Measurements from ENCODE around the gene EBF4.

EBF4 gene

GRCh38 chr20:2692036-2692885 is at the start of gene EBF4:
TSS of gene EBF4 (plus strand) at chr20:2692780. CDS start at chr20:2693646, 866 bp downstream.
- H3K4me1 ChIP-seq (ENCODE audit: low read length) = peaks cover 7% of the 10 kb centered on the region; the same call in 1 of the 2 replicates
- TF ChIP-seq EZH2phosphoT487 (IDR thresholded peaks at IDR 0.05; ENCODE audit: low read depth) = no peak
- TF ChIP-seq CTCF (IDR thresholded peaks at IDR 0.05; ENCODE audit: low read depth, low read length) = no peak
- no peak within 1 kb of the TSS for H2AFZ ChIP-seq (ENCODE audit: low read depth, low read length)
- no peaks in the 10 kb centered on the region for H3K36me3 ChIP-seq (replicated peaks; ENCODE audit: low read depth, low read length)
- no peak within 1 kb of the TSS for H3K9ac ChIP-seq (ENCODE audit: low read length)
- no peaks in the 10 kb centered on the region for H3K9me3 ChIP-seq (ENCODE audit: insufficient read depth, low read length)
- peak within 1 kb of the TSS; percentile 61 for H3K4me3 ChIP-seq (ENCODE audit: low read length)
- no peaks in the 10 kb centered on the region for H3K79me2 ChIP-seq (ENCODE audit: low read length)
- H3K27ac ChIP-seq (ENCODE audit: low read length) = no peak within 1 kb of the TSS
- no peaks in the 10 kb centered on the region for H4K20me1 ChIP-seq (ENCODE audit: insufficient read depth, low read length)
- H3K4me2 ChIP-seq (ENCODE audit: low read length) = peak within 1 kb of the TSS; percentile 47; the same call in 1 of the 2 replicates
- peaks cover 12% of the 10 kb centered on the region; the same call in 1 of the 2 replicates for H3K27me3 ChIP-seq (ENCODE audit: low read depth, low read length)

- no peak for TF ChIP-seq CTCF (IDR thresholded peaks at IDR 0.05; ENCODE audit: low read depth, low read length)
- no peak for TF ChIP-seq EZH2phosphoT487 (IDR thresholded peaks at IDR 0.05; ENCODE audit: low read depth)
- H3K9me3 ChIP-seq (ENCODE audit: insufficient read depth, low read length) = no peaks in the 10 kb centered on the region
- H3K4me3 ChIP-seq (ENCODE audit: low read length) = no peak overlapping the region
- H3K4me2 ChIP-seq (ENCODE audit: low read length) = no peak overlapping the region
- H3K36me3 ChIP-seq (replicated peaks; ENCODE audit: low read depth, low read length) = peaks cover 13% of the 10 kb centered on the region
- H3K79me2 ChIP-seq (ENCODE audit: low read length) = no peaks in the 10 kb centered on the region
- H3K27ac ChIP-seq (ENCODE audit: low read length) = no peak overlapping the region
- H3K9ac ChIP-seq (ENCODE audit: low read length) = no peak overlapping the region
- H4K20me1 ChIP-seq (ENCODE audit: insufficient read depth, low read length) = no peaks in the 10 kb centered on the region
- no peak overlapping the region for H2AFZ ChIP-seq (ENCODE audit: low read depth, low read length)
- H3K4me1 ChIP-seq (ENCODE audit: low read length) = no peaks in the 10 kb centered on the region
- no peaks in the 10 kb centered on the region for H3K27me3 ChIP-seq (ENCODE audit: low read depth, low read length)
Measured at GRCh38 chr20:2643708-2644107, 48.9 kb upstream of the EBF4 start.

GRCh38 chr20:2651772-2652723 is 40.5 kb upstream of the EBF4 start, which contains the start of gene NOP56:
TSS of gene NOP56 (plus strand) at chr20:2652632. CDS start at chr20:2652661, 29 bp downstream.
- H3K4me2 ChIP-seq (ENCODE audit: low read length) = peak within 1 kb of the TSS; percentile 95
- peaks cover 16% of the 10 kb centered on the region for H3K4me1 ChIP-seq (ENCODE audit: low read length)
- peak within 1 kb of the TSS; percentile 82 for H3K27ac ChIP-seq (ENCODE audit: low read length)
- no peak within 1 kb of the TSS; the same call in 1 of the 2 replicates for H2AFZ ChIP-seq (ENCODE audit: low read depth, low read length)
- H4K20me1 ChIP-seq (ENCODE audit: insufficient read depth, low read length) = peaks cover 40% of the 10 kb centered on the region
- no peak for TF ChIP-seq EZH2phosphoT487 (IDR thresholded peaks at IDR 0.05; ENCODE audit: low read depth)
- no peak for TF ChIP-seq CTCF (IDR thresholded peaks at IDR 0.05; ENCODE audit: low read depth, low read length)
- no peaks in the 10 kb centered on the region for H3K9me3 ChIP-seq (ENCODE audit: insufficient read depth, low read length)
- H3K4me3 ChIP-seq (ENCODE audit: low read length) = peak within 1 kb of the TSS; percentile 96
- peak within 1 kb of the TSS; percentile 92 for H3K9ac ChIP-seq (ENCODE audit: low read length)
- peaks cover 49% of the 10 kb centered on the region for H3K36me3 ChIP-seq (replicated peaks; ENCODE audit: low read depth, low read length)
- H3K79me2 ChIP-seq (ENCODE audit: low read length) = peaks cover 77% of the 10 kb centered on the region
- H3K27me3 ChIP-seq (ENCODE audit: low read depth, low read length) = no peaks in the 10 kb centered on the region
